HG03460 (cell line): ENCODE measurements around the gene GPS2.

Source experiments
- ATAC-seq: cut with Tn5 transposase; IDR thresholded peaks from one replicate; pipeline ENCODE4 v1.9.1; 2021; ENCODE audit not compliant: unreplicated experiment

The GPS2 gene

GRCh38 chr17:7293816-7294613 lies 21.1 kb downstream of the GPS2 start:
- ATAC-seq: no peak

- no peak for ATAC-seq
Measured at GRCh38 chr17:7293159-7293558, 22.0 kb downstream of the GPS2 start.

GRCh38 chr17:7292729-7293128 lies 22.4 kb downstream of the GPS2 start:
- no peak for ATAC-seq

- no peak for ATAC-seq
Measured at GRCh38 chr17:7292194-7292593, 23.0 kb downstream of the GPS2 start.

GRCh38 chr17:7290685-7291084 lies 24.5 kb downstream of the GPS2 start:
- ATAC-seq: no peak

- no peak for ATAC-seq
Measured at GRCh38 chr17:7290166-7290565, 25.0 kb downstream of the GPS2 start.

- ATAC-seq: no peak
Measured at GRCh38 chr17:7289256-7290032, 25.7 kb downstream of the GPS2 start.

GRCh38 chr17:7285679-7286078 lies 29.5 kb downstream of the GPS2 start:
- ATAC-seq: no peak

- ATAC-seq: no peak
Measured at GRCh38 chr17:7284911-7285310, 30.2 kb downstream of the GPS2 start.

GRCh38 chr17:7283471-7284216 lies 31.5 kb downstream of the GPS2 start:
- ATAC-seq: no peak

- no peak for ATAC-seq
Measured at GRCh38 chr17:7282752-7283321, 32.3 kb downstream of the GPS2 start.

- ATAC-seq: no peak
Measured at GRCh38 chr17:7281953-7282751, 33.0 kb downstream of the GPS2 start.

- ATAC-seq: peak; percentile 62
Measured at GRCh38 chr17:7281074-7281952, 33.8 kb downstream of the GPS2 start, which contains the start of gene SLC2A4. SLC2A4 (plus strand) TSS chr17:7281718; CDS start chr17:7281935, 217 bp downstream.

GRCh38 chr17:7280519-7281073 lies 34.6 kb downstream of the GPS2 start:
- peak; percentile 68 for ATAC-seq

- ATAC-seq: no peak
Measured at GRCh38 chr17:7279448-7279847, 35.7 kb downstream of the GPS2 start.

GRCh38 chr17:7266784-7267183 lies 48.4 kb downstream of the GPS2 start:
- no peak for ATAC-seq

- ATAC-seq: no peak
Measured at GRCh38 chr17:7263801-7264078, 51.4 kb downstream of the GPS2 start.

- no peak for ATAC-seq
Measured at GRCh38 chr17:7262935-7263800, 52.0 kb downstream of the GPS2 start.
